Activated CD8-positive, alpha-beta T cell treated with anti-CD3 and anti-CD28 coated beads for 36 hours (primary cell): ENCODE results near the gene MEF2A. TPM values are rescaled to one million over a fixed set of nuclear protein-coding genes. Genes with fewer than 3 reads are reported as not detected.

ENCODE experiments used
- ATAC-seq: fragments of 200-7000 bp; cut with Tn5 transposase; one replicate; pipeline ENCODE4 v1.10.0; 2021; ENCODE audit warnings: mild to moderate bottlenecking, moderate library complexity
- CTCF ChIA-PET: fragments of 350-600 bp; sonication (Branson Sonifier 250); formaldehyde crosslinking; loops from one replicate; lab custom pipeline; 2021; ENCODE audit warnings: antibody characterized with exemption; lab: Charles Lee
- POLR2A ChIA-PET: fragments of 350-600 bp; sonication (Branson Sonifier 250); formaldehyde crosslinking; loops from one replicate; lab custom pipeline; 2021; ENCODE audit warnings: antibody characterized with exemption; lab: Charles Lee
- DNase-seq: peaks from one replicate; pipeline ENCODE4 v3.0.0-alpha.2; 2020
- H3K27ac Mint-ChIP-seq: one replicate; pipeline ENCODE4 v1.8.0; 2021; ENCODE audit warnings: mild to moderate bottlenecking, mixed read lengths
- H3K27me3 Mint-ChIP-seq: one replicate; pipeline ENCODE4 v1.8.0; 2021; ENCODE audit warnings: mixed read lengths
- H3K36me3 Mint-ChIP-seq: one replicate; pipeline ENCODE4 v1.8.0; 2021; ENCODE audit warnings: low read depth, mixed read lengths
- H3K4me1 Mint-ChIP-seq: one replicate; pipeline ENCODE4 v1.8.0; 2021; ENCODE audit warnings: low read depth, mixed read lengths
- H3K4me3 Mint-ChIP-seq: one replicate; pipeline ENCODE4 v1.8.0; 2021; ENCODE audit warnings: mild to moderate bottlenecking, moderate library complexity, mixed read lengths
- H3K9me3 Mint-ChIP-seq: one replicate; pipeline ENCODE4 v1.8.0; 2021; ENCODE audit warnings: mixed read lengths
- CTCF ChIP-seq: fragments of 200-600 bp; IDR thresholded peaks from one replicate; pipeline ENCODE4 v1.8.0; 2022; ENCODE audit warnings: antibody characterized with exemption, mild to moderate bottlenecking
- intact Hi-C: fragments of 100-400 bp; cut with micrococcal nuclease; formaldehyde crosslinking; loops from one replicate; pipeline ENCODE4 v1.10.0; 2022
- total RNA-seq, 2 experiments: library from RNA; stranded (reverse); gene quantifications; one replicate each; pipeline ENCODE4 v1.2.3, GENCODE V29; 2021

Gene MEF2A
- total RNA-seq, 2 experiments from 2014 or later = 16.4 to 17.6 TPM

GRCh38 chr15:99620178-99620577 is 54.4 kb downstream of the MEF2A start:
- Mint-ChIP-seq H3K4me1 (peaks cover 42% of the 10 kb centered on the region), H3K9me3 (peaks cover 12% of the 10 kb centered on the region), H3K4me3 (no peak overlapping the region), H3K27me3 (no peaks in the 10 kb centered on the region), H3K27ac (no peak overlapping the region), H3K36me3 (peaks cover 16% of the 10 kb centered on the region)
- no peak for DNase-seq
- no peak for ATAC-seq
- intact Hi-C loops = no loop called here
- ChIA-PET POLR2A (no interaction called here), CTCF (no interaction called here)
- no peak for TF ChIP-seq CTCF

- Mint-ChIP-seq H3K27ac (no peak overlapping the region), H3K36me3 (peaks cover 25% of the 10 kb centered on the region), H3K27me3 (no peaks in the 10 kb centered on the region), H3K4me1 (peaks cover 47% of the 10 kb centered on the region), H3K9me3 (peaks cover 15% of the 10 kb centered on the region), H3K4me3 (no peak overlapping the region)
- POLR2A ChIA-PET = no interaction called here
- DNase-seq (no peak), ATAC-seq (no peak)
- TF ChIP-seq CTCF = no peak
- intact Hi-C loops = no loop called here
- CTCF ChIA-PET = no interaction called here
These were observed 56.0 kb downstream of the MEF2A start for GRCh38 chr15:99621767-99622166.

- Mint-ChIP-seq H3K36me3 (peaks cover 25% of the 10 kb centered on the region), H3K9me3 (peaks cover 10% of the 10 kb centered on the region), H3K4me3 (no peak overlapping the region), H3K4me1 (peaks cover 28% of the 10 kb centered on the region), H3K27ac (no peak overlapping the region), H3K27me3 (no peaks in the 10 kb centered on the region)
- ATAC-seq (no peak), DNase-seq (no peak)
- no peak for TF ChIP-seq CTCF
- intact Hi-C loops = no loop called here
- CTCF ChIA-PET = no interaction called here
- POLR2A ChIA-PET = no interaction called here
These were observed 62.7 kb downstream of the MEF2A start for GRCh38 chr15:99628374-99629001.

GRCh38 chr15:99630607-99631131 is 64.9 kb downstream of the MEF2A start:
- no peak overlapping the region for H3K4me3 Mint-ChIP-seq
- H3K4me1 Mint-ChIP-seq = peaks cover 27% of the 10 kb centered on the region
- H3K36me3 Mint-ChIP-seq = peaks cover 28% of the 10 kb centered on the region
- ATAC-seq (no peak), DNase-seq (no peak)
- H3K27ac Mint-ChIP-seq = no peak overlapping the region
- H3K27me3 Mint-ChIP-seq = no peaks in the 10 kb centered on the region
- no peak for TF ChIP-seq CTCF
- CTCF ChIA-PET = interaction anchor here (0.7 kb wide), 1 partner anchor 52 kb away, joined by 3 read pairs; no protein-coding TSS in a partner anchor
- POLR2A ChIA-PET = no interaction called here
- H3K9me3 Mint-ChIP-seq = peaks cover under 1% of the 10 kb centered on the region
- intact Hi-C loops = no loop called here

DNA sequence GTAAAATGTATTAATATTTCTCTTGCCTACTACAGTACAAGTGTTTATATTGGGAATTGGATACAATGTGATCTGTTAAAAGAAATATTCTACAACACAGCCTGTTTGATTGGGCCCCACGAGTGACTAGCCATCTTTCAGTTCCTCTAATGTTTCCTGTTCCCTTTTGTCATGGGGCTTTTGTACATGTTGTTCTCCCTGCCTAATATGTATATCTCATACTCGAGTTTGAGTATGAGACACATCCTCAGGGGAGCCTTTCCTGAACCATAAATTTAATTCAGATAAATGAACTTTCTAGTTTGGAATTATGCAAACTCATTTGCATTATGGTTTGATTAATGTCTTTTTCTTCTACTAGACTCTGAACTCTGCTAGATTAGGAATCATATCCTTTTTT is 65.5 kb downstream of the MEF2A start:
- intact Hi-C loops = no loop called here
- H3K4me1 Mint-ChIP-seq = peaks cover 25% of the 10 kb centered on the region
- peak overlapping the region; percentile 21 for H3K27ac Mint-ChIP-seq
- CTCF ChIA-PET = no interaction called here
- no peak overlapping the region for H3K4me3 Mint-ChIP-seq
- DNase-seq = no peak
- TF ChIP-seq CTCF = no peak
- peaks cover 4% of the 10 kb centered on the region for H3K9me3 Mint-ChIP-seq
- ATAC-seq = peak; percentile 20
- POLR2A ChIA-PET = no interaction called here
- H3K36me3 Mint-ChIP-seq = peaks cover 33% of the 10 kb centered on the region
- H3K27me3 Mint-ChIP-seq = no peaks in the 10 kb centered on the region
